ENCODE measurements around the gene SLN. TPM values are rescaled to one million over a fixed set of nuclear protein-coding genes. Genes with fewer than 3 reads are reported as not detected.

Gene SLN
- total RNA-seq, 4 donors from 2014 or later = 2.0 to 2.3 TPM; not detected in 2

GRCh38 chr11:107697291-107697690 is 14.6 kb downstream of the SLN start:
- no peak overlapping the region for H3K27ac ChIP-seq
- H3K36me3 ChIP-seq = no peaks in the 10 kb centered on the region
- H3K4me1 ChIP-seq = no peaks in the 10 kb centered on the region
- TF ChIP-seq POLR2A (IDR thresholded peaks at IDR 0.05) (no peak), CTCF (IDR thresholded peaks at IDR 0.05) (no peak)
- no peaks in the 10 kb centered on the region for H3K27me3 ChIP-seq
- DNase-seq = no peak
- intact Hi-C loops (cut with DNase I; ENCODE audit: low total_unique reads) = no loop called here
- H3K9me3 ChIP-seq = no peaks in the 10 kb centered on the region
- no peak overlapping the region for H3K4me3 ChIP-seq

GRCh38 chr11:107696140-107696539 is 15.7 kb downstream of the SLN start:
- peak overlapping the region in 1 of 2 donors; percentile 24 for H3K27ac ChIP-seq

DNA sequence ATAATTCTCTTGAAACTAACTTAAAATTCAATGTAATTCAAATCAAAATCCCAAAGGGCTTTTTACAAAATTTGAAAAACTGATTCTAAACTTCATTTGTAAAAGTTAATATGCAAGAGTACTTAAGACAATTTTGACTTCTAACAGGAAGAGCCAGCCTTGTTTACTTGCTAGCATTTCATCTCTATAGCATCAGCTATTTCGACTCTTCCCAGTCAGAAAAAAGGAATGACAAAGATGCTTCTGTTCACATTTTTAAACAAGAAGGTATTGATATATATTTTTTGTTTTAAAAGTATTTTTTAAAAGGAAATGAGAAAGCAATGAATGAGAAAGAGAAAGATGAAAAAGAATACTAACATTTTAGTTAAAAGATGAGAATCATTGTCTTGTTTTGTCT is 16.4 kb downstream of the SLN start:
- no peak for DNase-seq
- Histone ChIP-seq H3K4me3 (no peak overlapping the region), H3K9me3 (no peaks in the 10 kb centered on the region), H3K27ac (peak overlapping the region in 1 of 2 donors; percentile 24), H3K27me3 (no peaks in the 10 kb centered on the region), H3K4me1 (no peaks in the 10 kb centered on the region), H3K36me3 (no peaks in the 10 kb centered on the region)
- intact Hi-C loops (cut with DNase I; ENCODE audit: low total_unique reads) = no loop called here
- TF ChIP-seq CTCF (IDR thresholded peaks at IDR 0.05) (no peak), POLR2A (IDR thresholded peaks at IDR 0.05) (no peak)

More at GRCh38 chr11:107696140-107696539, 15.7 kb downstream of the SLN start:
- Histone ChIP-seq H3K36me3 (no peaks in the 10 kb centered on the region), H3K4me1 (no peaks in the 10 kb centered on the region), H3K9me3 (no peaks in the 10 kb centered on the region), H3K4me3 (no peak overlapping the region), H3K27me3 (no peaks in the 10 kb centered on the region)
- TF ChIP-seq CTCF (IDR thresholded peaks at IDR 0.05) (no peak), POLR2A (IDR thresholded peaks at IDR 0.05) (no peak)
- no peak for DNase-seq
- intact Hi-C loops (cut with DNase I; ENCODE audit: low total_unique reads) = no loop called here

DNA sequence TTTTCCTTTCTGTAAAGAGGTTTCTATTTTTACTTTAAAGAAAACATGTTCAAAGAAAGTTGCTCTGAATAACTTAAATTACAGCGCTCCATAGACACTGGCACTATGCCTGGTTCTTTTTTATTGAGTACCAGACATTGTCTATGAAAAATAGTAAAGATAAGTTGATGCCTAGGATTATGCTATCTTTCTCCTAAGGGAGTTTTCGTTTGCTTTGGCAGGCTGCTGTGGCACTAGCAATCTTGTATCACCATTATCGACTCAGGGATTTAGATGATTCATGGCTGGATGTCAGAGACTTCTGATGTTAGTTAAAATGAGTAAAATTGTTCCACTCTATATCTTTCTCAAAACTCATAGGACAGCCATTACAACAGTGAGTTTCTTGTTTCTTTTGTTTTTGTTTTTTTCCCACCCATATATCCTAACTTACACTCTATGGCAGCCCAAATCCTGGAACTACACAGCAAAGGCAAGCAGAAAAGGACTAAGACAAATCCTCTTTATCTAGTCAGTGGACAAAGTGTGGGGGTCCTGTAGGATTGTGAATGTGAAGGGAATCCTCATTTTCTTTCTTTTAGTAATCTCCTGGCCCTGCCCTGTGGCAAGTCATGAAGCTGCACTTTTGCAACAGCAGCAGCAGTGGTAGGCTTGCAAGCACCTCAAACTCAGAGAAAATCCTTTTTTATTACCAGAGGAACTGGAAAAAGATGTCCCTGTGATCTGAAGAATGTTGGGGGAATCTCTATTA is 20.7 kb downstream of the SLN start:
- Histone ChIP-seq H3K36me3 (no peaks in the 10 kb centered on the region), H3K4me3 (no peak overlapping the region), H3K4me1 (no peaks in the 10 kb centered on the region), H3K27me3 (no peaks in the 10 kb centered on the region), H3K27ac (peak overlapping the region in 1 of 2 donors; percentile 34), H3K9me3 (no peaks in the 10 kb centered on the region)
- DNase-seq = no peak
- intact Hi-C loops (cut with DNase I; ENCODE audit: low total_unique reads) = no loop called here
- TF ChIP-seq POLR2A (IDR thresholded peaks at IDR 0.05) = no peak
- TF ChIP-seq CTCF (IDR thresholded peaks at IDR 0.05) = no peak

- DNase-seq = peak; percentile 50 to 66
- Histone ChIP-seq H3K36me3 (no peaks in the 10 kb centered on the region), H3K4me1 (no peaks in the 10 kb centered on the region), H3K27me3 (no peaks in the 10 kb centered on the region), H3K4me3 (no peak overlapping the region), H3K27ac (no peak overlapping the region), H3K9me3 (no peaks in the 10 kb centered on the region)
- intact Hi-C loops (cut with DNase I; ENCODE audit: low total_unique reads) = no loop called here
- TF ChIP-seq POLR2A (IDR thresholded peaks at IDR 0.05) = no peak
- TF ChIP-seq CTCF (IDR thresholded peaks at IDR 0.05) = peak; percentile 42 to 71 (median 54)
Measured at GRCh38 chr11:107689317-107690202, 22.3 kb downstream of the SLN start.
